KMS-11 (cell line): ENCODE measurements around the gene OTOP1.
"Not testable (repeated sequence)": the region's sequence is repeated elsewhere in the genome, so short reads cannot be mapped to it uniquely, and the experiment has no call there.

Source experiments
- H2AFZ ChIP-seq: fragments of 200-600 bp; sonication (generic); 2 replicates; pipeline ENCODE4 v1.6.1; 2016; ENCODE audit warnings: antibody characterized with exemption, mixed run types, low read depth
- H3K27ac ChIP-seq: fragments of 200-600 bp; sonication (generic); 2 replicates; pipeline ENCODE4 v1.6.1; 2016; ENCODE audit warnings: mild to moderate bottlenecking, mixed run types
- H3K27me3 ChIP-seq: fragments of 200-600 bp; sonication (generic); 2 replicates; pipeline ENCODE4 v1.6.1; 2017; ENCODE audit warnings: mild to moderate bottlenecking, low read depth, mixed run types, moderate library complexity; ENCODE audit not compliant: insufficient read depth
- H3K36me3 ChIP-seq: fragments of 200-600 bp; sonication (generic); 2 replicates; pipeline ENCODE4 v1.6.1; 2017; ENCODE audit warnings: mild to moderate bottlenecking, mixed run types; ENCODE audit not compliant: insufficient read depth
- H3K4me1 ChIP-seq: fragments of 200-600 bp; sonication (generic); 2 replicates; pipeline ENCODE4 v1.6.1; 2016; ENCODE audit warnings: mild to moderate bottlenecking, low read depth, mixed run types; ENCODE audit not compliant: poor library complexity, severe bottlenecking
- H3K4me2 ChIP-seq: fragments of 200-600 bp; sonication (generic); 2 replicates; pipeline ENCODE4 v1.7.0; 2016; ENCODE audit warnings: mild to moderate bottlenecking, mixed run types
- H3K4me3 ChIP-seq: fragments of 200-600 bp; sonication (generic); IDR thresholded peaks from 2 replicates; pipeline ENCODE4 v1.6.1; 2017; ENCODE audit warnings: low read depth, low read length, mixed read lengths; ENCODE audit not compliant: insufficient read depth
- H3K79me2 ChIP-seq: fragments of 200-600 bp; sonication (generic); 2 replicates; pipeline ENCODE4 v1.6.1; 2016; ENCODE audit warnings: low read depth, mixed run types; ENCODE audit not compliant: insufficient read depth
- H3K9ac ChIP-seq: fragments of 200-600 bp; sonication (generic); 2 replicates; pipeline ENCODE4 v1.6.1; 2016; ENCODE audit warnings: mild to moderate bottlenecking, mixed run types
- H4K20me1 ChIP-seq: fragments of 200-600 bp; sonication (generic); 2 replicates; pipeline ENCODE4 v1.6.1; 2016; ENCODE audit warnings: mild to moderate bottlenecking, mixed run types; ENCODE audit not compliant: insufficient read depth
- CTCF ChIP-seq: fragments of 200-600 bp; sonication (generic); conservative IDR thresholded peaks from 2 replicates; pipeline ENCODE4 v1.6.1; 2017; ENCODE audit warnings: low read depth, mild to moderate bottlenecking, antibody characterized with exemption, low read length, moderate library complexity, mixed read lengths

The OTOP1 gene

GRCh38 chr4:4225915-4226605 is 669 bp downstream of the OTOP1 start:
- H3K9ac ChIP-seq: no peak overlapping the region
- H3K36me3 ChIP-seq: no peaks in the 10 kb centered on the region
- no peak overlapping the region for H2AFZ ChIP-seq
- no peaks in the 10 kb centered on the region for H4K20me1 ChIP-seq
- TF ChIP-seq CTCF: no peak
- H3K27me3 ChIP-seq: no peaks in the 10 kb centered on the region
- H3K4me2 ChIP-seq: no peak overlapping the region
- no peak overlapping the region for H3K27ac ChIP-seq
- no peak overlapping the region for H3K4me3 ChIP-seq
- H3K4me1 ChIP-seq: no peaks in the 10 kb centered on the region
- no peaks in the 10 kb centered on the region for H3K79me2 ChIP-seq

GRCh38 chr4:4217113-4217512 is 9.6 kb downstream of the OTOP1 start:
- no peak overlapping the region for H3K27ac ChIP-seq
- H3K9ac ChIP-seq: no peak overlapping the region
- no peak overlapping the region for H2AFZ ChIP-seq
- H3K4me1 ChIP-seq: no peaks in the 10 kb centered on the region
- H3K79me2 ChIP-seq: no peaks in the 10 kb centered on the region
- no peak overlapping the region for H3K4me3 ChIP-seq
- TF ChIP-seq CTCF: no peak
- no peaks in the 10 kb centered on the region for H3K27me3 ChIP-seq
- H4K20me1 ChIP-seq: no peaks in the 10 kb centered on the region
- H3K4me2 ChIP-seq: no peak overlapping the region
- no peaks in the 10 kb centered on the region for H3K36me3 ChIP-seq

GRCh38 chr4:4216648-4217047 is 10.1 kb downstream of the OTOP1 start:
- H3K36me3 ChIP-seq: no peaks in the 10 kb centered on the region
- H3K27ac ChIP-seq: no peak overlapping the region
- no peak for TF ChIP-seq CTCF
- no peak overlapping the region for H2AFZ ChIP-seq
- no peaks in the 10 kb centered on the region for H3K27me3 ChIP-seq
- H3K79me2 ChIP-seq: no peaks in the 10 kb centered on the region
- no peak overlapping the region for H3K4me2 ChIP-seq
- no peaks in the 10 kb centered on the region for H3K4me1 ChIP-seq
- H3K9ac ChIP-seq: no peak overlapping the region
- H3K4me3 ChIP-seq: no peak overlapping the region
- no peaks in the 10 kb centered on the region for H4K20me1 ChIP-seq

GRCh38 chr4:4213674-4214073 is 13.1 kb downstream of the OTOP1 start:
- not testable (repeated sequence) for H3K36me3 ChIP-seq, H3K4me1 ChIP-seq, H3K27me3 ChIP-seq, H3K4me3 ChIP-seq, H3K79me2 ChIP-seq, H3K4me2 ChIP-seq, H2AFZ ChIP-seq, H3K27ac ChIP-seq, H3K9ac ChIP-seq, H4K20me1 ChIP-seq

- Histone ChIP-seq H3K4me3 (no peak overlapping the region), H2AFZ (no peak overlapping the region), H3K27me3 (no peaks in the 10 kb centered on the region), H3K9ac (no peak overlapping the region), H3K36me3 (no peaks in the 10 kb centered on the region), H3K4me1 (no peaks in the 10 kb centered on the region), H3K4me2 (no peak overlapping the region), H4K20me1 (no peaks in the 10 kb centered on the region), H3K27ac (no peak overlapping the region), H3K79me2 (no peaks in the 10 kb centered on the region)
- no peak for TF ChIP-seq CTCF
These were observed 20.5 kb downstream of the OTOP1 start for GRCh38 chr4:4206204-4206603.
